GM23248 (cell line): ENCODE data around the gene ADAM8.

Experiments used
- EZH2 ChIP-seq: fragments of 200-600 bp; sonication (generic); IDR thresholded peaks from 2 replicates; pipeline ENCODE4 v1.6.1; 2018; ENCODE audit warnings: antibody characterized with exemption, mild to moderate bottlenecking; ENCODE audit not compliant: insufficient read depth, poor library complexity, severe bottlenecking
- EZH2phosphoT487 ChIP-seq: fragments of 200-600 bp; sonication (generic); IDR thresholded peaks from 2 replicates; pipeline ENCODE4 v1.6.1; 2018; ENCODE audit warnings: antibody characterized with exemption, moderate library complexity, mild to moderate bottlenecking, low read depth; ENCODE audit not compliant: insufficient read depth

GRCh38 chr10:133294189-133294588, 17.5 kb upstream of the ADAM8 start:
- TF ChIP-seq EZH2 (no peak), EZH2phosphoT487 (no peak)
